Activated CD8-positive, alpha-beta T cell treated with anti-CD3 and anti-CD28 coated beads for 36 hours (primary cell): ENCODE measurements around the gene MOV10L1. TPM values are rescaled to one million over a fixed set of nuclear protein-coding genes. Genes with fewer than 3 reads are reported as not detected.

ENCODE experiments used
- ATAC-seq: fragments of 200-7000 bp; cut with Tn5 transposase; one replicate; pipeline ENCODE4 v1.10.0; 2021; ENCODE audit warnings: mild to moderate bottlenecking, moderate library complexity
- CTCF ChIA-PET: fragments of 350-600 bp; sonication (Branson Sonifier 250); formaldehyde crosslinking; loops from one replicate; lab custom pipeline; 2021; ENCODE audit warnings: antibody characterized with exemption; lab: Charles Lee
- POLR2A ChIA-PET: fragments of 350-600 bp; sonication (Branson Sonifier 250); formaldehyde crosslinking; loops from one replicate; lab custom pipeline; 2021; ENCODE audit warnings: antibody characterized with exemption; lab: Charles Lee
- DNase-seq: peaks from one replicate; pipeline ENCODE4 v3.0.0-alpha.2; 2020
- H3K27ac Mint-ChIP-seq: one replicate; pipeline ENCODE4 v1.8.0; 2021; ENCODE audit warnings: mild to moderate bottlenecking, mixed read lengths
- H3K27me3 Mint-ChIP-seq: one replicate; pipeline ENCODE4 v1.8.0; 2021; ENCODE audit warnings: mixed read lengths
- H3K36me3 Mint-ChIP-seq: one replicate; pipeline ENCODE4 v1.8.0; 2021; ENCODE audit warnings: low read depth, mixed read lengths
- H3K4me1 Mint-ChIP-seq: one replicate; pipeline ENCODE4 v1.8.0; 2021; ENCODE audit warnings: low read depth, mixed read lengths
- H3K4me3 Mint-ChIP-seq: one replicate; pipeline ENCODE4 v1.8.0; 2021; ENCODE audit warnings: mild to moderate bottlenecking, moderate library complexity, mixed read lengths
- H3K9me3 Mint-ChIP-seq: one replicate; pipeline ENCODE4 v1.8.0; 2021; ENCODE audit warnings: mixed read lengths
- intact Hi-C: fragments of 100-400 bp; cut with micrococcal nuclease; formaldehyde crosslinking; loops from one replicate; pipeline ENCODE4 v1.10.0; 2022
- total RNA-seq, 2 experiments: library from RNA; stranded (reverse); gene quantifications; one replicate each; pipeline ENCODE4 v1.2.3, GENCODE V29; 2021
- TF ChIP-seq, protein P1 (sequence below): fragments of 200-600 bp; IDR thresholded peaks from one replicate; pipeline ENCODE4 v1.8.0; 2022; ENCODE audit warnings: antibody characterized with exemption, mild to moderate bottlenecking

The MOV10L1 gene
- total RNA-seq, 2 experiments from 2014 or later = 0.34 TPM; not detected in 1

DNA sequence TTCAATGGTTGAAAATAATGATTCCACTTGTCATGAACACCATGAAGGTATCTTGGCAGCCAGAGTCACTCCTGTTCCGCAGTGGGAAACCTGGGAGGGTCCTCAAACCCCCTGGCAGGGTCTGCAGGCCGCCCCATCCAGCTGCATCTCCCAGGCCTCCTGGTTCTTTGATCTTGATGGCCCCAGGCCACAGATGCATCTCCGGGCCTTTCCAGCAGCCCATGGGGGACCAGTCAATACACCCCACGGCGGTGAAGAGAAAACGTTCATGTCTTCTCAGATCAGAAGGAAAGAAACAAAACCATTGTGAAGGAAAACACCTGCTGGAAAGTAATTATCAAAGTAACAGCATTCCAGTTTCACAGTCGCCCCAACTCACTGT is 29.9 kb upstream of the MOV10L1 start:
- no peak overlapping the region for H3K27ac Mint-ChIP-seq
- POLR2A ChIA-PET = interaction anchor here (1.2 kb wide), 1 partner anchor 10 kb away, joined by 3 read pairs; no protein-coding TSS in a partner anchor
- H3K4me1 Mint-ChIP-seq = no peaks in the 10 kb centered on the region
- H3K9me3 Mint-ChIP-seq = no peaks in the 10 kb centered on the region
- H3K4me3 Mint-ChIP-seq = no peak overlapping the region
- H3K36me3 Mint-ChIP-seq = no peaks in the 10 kb centered on the region
- ATAC-seq = no peak
- TF ChIP-seq, protein P1, sequence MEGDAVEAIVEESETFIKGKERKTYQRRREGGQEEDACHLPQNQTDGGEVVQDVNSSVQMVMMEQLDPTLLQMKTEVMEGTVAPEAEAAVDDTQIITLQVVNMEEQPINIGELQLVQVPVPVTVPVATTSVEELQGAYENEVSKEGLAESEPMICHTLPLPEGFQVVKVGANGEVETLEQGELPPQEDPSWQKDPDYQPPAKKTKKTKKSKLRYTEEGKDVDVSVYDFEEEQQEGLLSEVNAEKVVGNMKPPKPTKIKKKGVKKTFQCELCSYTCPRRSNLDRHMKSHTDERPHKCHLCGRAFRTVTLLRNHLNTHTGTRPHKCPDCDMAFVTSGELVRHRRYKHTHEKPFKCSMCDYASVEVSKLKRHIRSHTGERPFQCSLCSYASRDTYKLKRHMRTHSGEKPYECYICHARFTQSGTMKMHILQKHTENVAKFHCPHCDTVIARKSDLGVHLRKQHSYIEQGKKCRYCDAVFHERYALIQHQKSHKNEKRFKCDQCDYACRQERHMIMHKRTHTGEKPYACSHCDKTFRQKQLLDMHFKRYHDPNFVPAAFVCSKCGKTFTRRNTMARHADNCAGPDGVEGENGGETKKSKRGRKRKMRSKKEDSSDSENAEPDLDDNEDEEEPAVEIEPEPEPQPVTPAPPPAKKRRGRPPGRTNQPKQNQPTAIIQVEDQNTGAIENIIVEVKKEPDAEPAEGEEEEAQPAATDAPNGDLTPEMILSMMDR = no peak
- H3K27me3 Mint-ChIP-seq = peaks cover 22% of the 10 kb centered on the region
- CTCF ChIA-PET = interaction anchor here (1.2 kb wide), 1 partner anchor 26 kb away, joined by 3 read pairs; the partner anchor contains the start of gene MLC1
- intact Hi-C loops = no loop called here
- no peak for DNase-seq

DNA sequence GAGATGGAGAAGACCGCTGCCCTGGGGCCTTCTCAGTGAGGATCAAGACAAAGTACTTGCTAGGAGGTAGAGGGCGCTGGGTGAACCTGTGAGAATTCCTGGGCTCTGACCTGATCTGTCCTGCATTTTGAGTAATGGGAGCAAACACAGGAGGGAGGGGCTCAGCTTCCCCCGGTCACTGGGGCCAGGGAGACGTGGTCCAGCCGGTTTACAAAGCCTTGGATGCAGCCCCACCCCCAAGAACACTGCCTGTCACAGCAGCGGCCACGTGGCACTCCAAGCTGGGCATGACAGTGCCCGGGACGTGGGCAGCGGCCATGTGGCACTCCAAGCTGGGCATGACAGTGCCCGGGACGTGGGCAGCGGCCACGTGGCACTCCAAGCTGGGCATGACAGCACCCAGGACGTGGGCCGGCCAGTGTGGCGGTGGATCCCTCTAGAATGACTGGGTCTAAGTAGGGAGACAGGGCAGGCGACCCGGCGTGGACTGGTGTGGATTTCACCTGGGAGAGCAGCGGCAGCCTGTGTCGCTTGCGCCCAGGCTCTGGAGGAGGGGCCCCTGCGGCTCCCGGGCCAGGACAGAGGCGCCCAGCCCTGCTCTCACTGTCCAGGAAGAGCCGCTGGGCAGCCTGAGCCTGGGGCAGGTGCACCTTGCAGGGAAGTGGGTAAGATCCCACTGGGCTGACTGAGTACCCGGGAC is 29.2 kb upstream of the MOV10L1 start:
- no peak for ATAC-seq
- DNase-seq = no peak
- intact Hi-C loops = no loop called here
- Mint-ChIP-seq H3K27me3 (peaks cover 22% of the 10 kb centered on the region), H3K36me3 (no peaks in the 10 kb centered on the region), H3K4me3 (no peak overlapping the region), H3K9me3 (no peaks in the 10 kb centered on the region), H3K27ac (no peak overlapping the region), H3K4me1 (no peaks in the 10 kb centered on the region)
- POLR2A ChIA-PET = no interaction called here
- CTCF ChIA-PET = no interaction called here
- TF ChIP-seq, protein P1 = no peak

DNA sequence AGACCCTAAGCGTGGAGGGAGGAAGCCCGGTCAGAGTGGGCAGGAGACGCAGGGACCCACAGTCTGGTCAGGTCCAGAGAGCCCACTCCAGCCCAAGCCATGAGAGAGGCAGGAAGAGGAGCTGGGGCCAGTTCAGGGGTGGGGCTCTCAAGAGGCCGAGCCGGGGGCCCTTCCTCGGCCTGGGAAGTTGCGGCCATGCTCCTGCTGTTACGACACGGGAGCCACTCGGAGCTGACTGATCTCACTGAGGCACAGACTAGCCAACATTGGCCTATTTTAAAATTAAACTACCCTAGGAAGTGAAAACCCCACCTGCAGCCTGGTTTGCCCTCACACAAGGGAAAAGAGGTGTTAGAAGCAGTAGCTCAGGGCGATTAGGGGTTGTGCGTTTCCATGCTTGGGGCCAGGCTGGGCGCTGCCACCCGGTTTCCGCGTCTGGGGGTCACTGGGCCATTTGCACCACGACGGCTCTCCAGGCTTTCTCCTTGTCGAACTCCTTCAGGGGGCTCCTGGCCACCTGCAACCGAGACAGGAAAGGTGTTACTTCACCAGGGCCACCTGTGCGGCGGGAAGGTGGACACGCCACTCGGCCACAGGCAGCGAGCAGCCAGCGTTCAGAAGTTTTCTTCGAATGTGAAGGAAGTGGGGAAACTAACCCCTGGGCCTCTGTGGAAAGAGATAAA is 28.5 kb upstream of the MOV10L1 start:
- H3K4me3 Mint-ChIP-seq = no peak overlapping the region
- DNase-seq (no peak), ATAC-seq (no peak)
- ChIA-PET POLR2A (no interaction called here), CTCF (no interaction called here)
- H3K27me3 Mint-ChIP-seq = peaks cover 19% of the 10 kb centered on the region
- no peaks in the 10 kb centered on the region for H3K36me3 Mint-ChIP-seq
- no peaks in the 10 kb centered on the region for H3K9me3 Mint-ChIP-seq
- H3K27ac Mint-ChIP-seq = no peak overlapping the region
- intact Hi-C loops = no loop called here
- TF ChIP-seq, protein P1 = no peak
- no peaks in the 10 kb centered on the region for H3K4me1 Mint-ChIP-seq

DNA sequence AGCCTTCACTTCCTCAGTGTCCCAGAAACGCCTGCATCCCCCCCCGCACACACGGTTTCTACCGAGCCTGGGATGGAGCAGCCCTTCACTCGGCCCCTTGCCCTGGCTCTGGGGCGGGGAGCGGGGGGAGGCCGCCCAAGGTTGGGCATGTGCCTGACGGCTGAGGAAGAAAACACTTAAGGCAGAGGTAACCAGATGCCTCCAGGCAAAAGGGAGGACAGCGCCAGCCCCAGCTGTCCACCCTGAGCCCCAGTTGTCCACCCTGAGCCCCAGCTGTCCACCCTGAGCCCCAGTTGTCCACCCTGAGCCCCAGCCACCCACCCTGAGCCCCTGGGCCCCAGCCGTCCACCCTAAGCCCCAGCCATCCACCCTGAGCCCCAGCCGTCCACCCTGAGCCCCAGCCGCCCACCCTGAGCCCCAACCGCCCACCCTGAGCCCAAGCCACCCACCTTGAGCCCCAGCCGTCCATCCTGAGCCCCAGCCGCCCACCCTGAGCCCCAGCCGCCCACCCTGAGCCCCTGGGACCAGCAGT is 27.9 kb upstream of the MOV10L1 start:
- Mint-ChIP-seq H3K9me3 (no peaks in the 10 kb centered on the region), H3K27ac (no peak overlapping the region), H3K36me3 (no peaks in the 10 kb centered on the region), H3K4me1 (no peaks in the 10 kb centered on the region), H3K4me3 (no peak overlapping the region), H3K27me3 (peaks cover 16% of the 10 kb centered on the region)
- ChIA-PET CTCF (no interaction called here), POLR2A (no interaction called here)
- intact Hi-C loops = no loop called here
- ATAC-seq (no peak), DNase-seq (no peak)
- TF ChIP-seq, protein P1 = no peak

DNA sequence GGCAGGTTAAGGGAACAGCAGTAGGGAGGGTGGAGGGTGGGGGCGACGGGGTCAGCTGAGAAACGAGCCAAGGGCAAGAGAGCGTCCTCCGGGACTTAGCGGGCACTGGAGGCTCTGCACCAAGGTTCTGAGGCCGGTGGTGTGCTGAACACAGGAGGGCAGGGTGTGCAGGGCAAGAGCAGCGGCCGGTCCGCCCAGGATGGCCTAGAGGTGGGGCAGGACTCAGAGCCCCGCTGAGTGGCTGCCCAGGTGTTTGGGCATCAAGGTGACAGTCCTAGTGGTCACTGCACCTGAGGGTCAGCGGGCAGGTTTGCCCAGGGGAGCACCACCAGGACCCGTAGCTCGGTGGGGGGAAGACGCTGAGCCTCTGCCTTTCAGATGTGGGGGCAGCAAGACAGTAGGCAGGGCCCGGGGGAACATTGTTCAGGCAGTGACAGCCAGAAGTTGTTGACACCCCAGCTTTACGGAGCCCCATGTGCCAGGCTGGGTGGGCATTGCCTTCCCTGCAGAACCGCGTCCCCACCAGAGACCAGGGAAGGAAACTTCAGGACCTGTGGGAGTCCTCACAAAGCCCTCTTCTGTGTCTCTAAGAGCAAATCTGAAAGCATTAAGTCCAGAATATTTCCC is 27.2 kb upstream of the MOV10L1 start:
- TF ChIP-seq, protein P1 = no peak
- no peak overlapping the region for H3K27ac Mint-ChIP-seq
- ChIA-PET POLR2A (no interaction called here), CTCF (no interaction called here)
- ATAC-seq (no peak), DNase-seq (no peak)
- no peak overlapping the region for H3K4me3 Mint-ChIP-seq
- no peaks in the 10 kb centered on the region for H3K9me3 Mint-ChIP-seq
- H3K27me3 Mint-ChIP-seq = peaks cover 12% of the 10 kb centered on the region
- no peaks in the 10 kb centered on the region for H3K36me3 Mint-ChIP-seq
- no peaks in the 10 kb centered on the region for H3K4me1 Mint-ChIP-seq
- intact Hi-C loops = no loop called here
